Measurements from ENCODE around the gene ADARB2. TPM values are rescaled to one million over a fixed set of nuclear protein-coding genes. Genes with fewer than 3 reads are reported as not detected.

The ADARB2 gene
- total RNA-seq, 1 donor from 2014 or later = not detected

DNA sequence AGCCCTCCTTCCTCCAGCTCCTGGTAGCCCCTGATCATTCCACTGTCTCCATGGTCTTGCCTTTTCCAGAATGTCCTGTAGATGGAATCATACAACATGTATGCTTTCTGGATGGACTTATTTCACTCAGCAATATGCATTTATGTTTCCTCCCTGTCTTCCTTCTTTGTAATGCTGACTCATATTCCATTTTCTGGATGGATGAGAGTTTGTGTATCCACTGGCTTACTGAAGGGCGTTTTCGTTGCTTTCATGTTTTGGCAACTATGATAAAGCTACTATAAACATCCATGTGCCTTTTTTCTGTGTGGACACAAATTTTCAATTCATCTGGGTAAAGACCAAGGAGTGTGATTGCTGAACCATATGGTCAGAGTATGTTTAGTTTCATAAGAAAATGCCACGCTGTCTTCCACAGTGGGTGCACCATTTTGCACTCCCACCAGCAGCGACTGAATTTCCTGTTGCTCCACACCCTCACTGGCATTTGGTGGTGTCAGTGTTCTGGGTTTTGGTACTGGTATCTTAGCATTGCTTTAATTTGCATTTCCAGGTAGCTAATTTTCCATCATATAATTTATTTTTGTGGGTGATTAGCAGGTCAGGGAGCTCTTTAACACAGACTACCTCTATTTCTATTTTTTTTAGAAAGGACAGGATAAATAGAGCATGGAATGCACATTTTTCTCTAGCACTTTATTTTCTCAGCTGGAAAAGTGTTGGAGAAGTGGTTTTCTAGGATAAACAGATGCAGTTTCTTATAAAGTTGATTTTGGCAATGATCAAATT lies 429.0 kb downstream of the ADARB2 start:
- TF ChIP-seq, protein P1, sequence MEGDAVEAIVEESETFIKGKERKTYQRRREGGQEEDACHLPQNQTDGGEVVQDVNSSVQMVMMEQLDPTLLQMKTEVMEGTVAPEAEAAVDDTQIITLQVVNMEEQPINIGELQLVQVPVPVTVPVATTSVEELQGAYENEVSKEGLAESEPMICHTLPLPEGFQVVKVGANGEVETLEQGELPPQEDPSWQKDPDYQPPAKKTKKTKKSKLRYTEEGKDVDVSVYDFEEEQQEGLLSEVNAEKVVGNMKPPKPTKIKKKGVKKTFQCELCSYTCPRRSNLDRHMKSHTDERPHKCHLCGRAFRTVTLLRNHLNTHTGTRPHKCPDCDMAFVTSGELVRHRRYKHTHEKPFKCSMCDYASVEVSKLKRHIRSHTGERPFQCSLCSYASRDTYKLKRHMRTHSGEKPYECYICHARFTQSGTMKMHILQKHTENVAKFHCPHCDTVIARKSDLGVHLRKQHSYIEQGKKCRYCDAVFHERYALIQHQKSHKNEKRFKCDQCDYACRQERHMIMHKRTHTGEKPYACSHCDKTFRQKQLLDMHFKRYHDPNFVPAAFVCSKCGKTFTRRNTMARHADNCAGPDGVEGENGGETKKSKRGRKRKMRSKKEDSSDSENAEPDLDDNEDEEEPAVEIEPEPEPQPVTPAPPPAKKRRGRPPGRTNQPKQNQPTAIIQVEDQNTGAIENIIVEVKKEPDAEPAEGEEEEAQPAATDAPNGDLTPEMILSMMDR (IDR thresholded peaks at IDR 0.05) = no peak
- no peak for DNase-seq (ENCODE audit: low spot score in 2 of 2)
- H3K36me3 ChIP-seq = no peaks in the 10 kb centered on the region
- no peaks in the 10 kb centered on the region for H3K9me3 ChIP-seq
- H3K4me1 ChIP-seq = no peaks in the 10 kb centered on the region
- H3K4me3 ChIP-seq = no peak overlapping the region
- intact Hi-C loops (cut with DNase I) = no loop called here
- H3K27ac ChIP-seq = no peak overlapping the region
- no peaks in the 10 kb centered on the region for H3K27me3 ChIP-seq

DNA sequence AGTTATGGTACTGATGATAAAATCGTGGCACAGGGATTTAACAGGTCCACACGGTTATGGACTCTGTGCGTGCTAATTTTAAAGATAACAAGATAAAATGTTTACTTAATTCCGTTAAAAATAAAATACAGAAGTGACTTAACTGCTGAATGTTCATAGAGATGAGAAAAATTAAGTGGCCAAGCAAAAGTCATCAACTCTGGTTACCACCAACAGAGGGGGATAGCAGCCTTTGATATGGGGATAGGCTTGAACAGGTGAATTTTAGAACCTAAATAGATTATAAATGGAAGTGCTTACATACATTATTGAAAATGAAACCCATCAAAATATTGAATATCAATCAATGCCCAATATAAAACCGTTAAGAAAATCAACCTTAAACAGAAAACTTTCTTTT lies 436.2 kb downstream of the ADARB2 start:
- no peaks in the 10 kb centered on the region for H3K36me3 ChIP-seq
- DNase-seq (ENCODE audit: low spot score in 2 of 2) = no peak
- H3K27ac ChIP-seq = no peak overlapping the region
- H3K4me3 ChIP-seq = no peak overlapping the region
- TF ChIP-seq, protein P1 (IDR thresholded peaks at IDR 0.05) = no peak
- no peaks in the 10 kb centered on the region for H3K4me1 ChIP-seq
- H3K9me3 ChIP-seq = no peaks in the 10 kb centered on the region
- intact Hi-C loops (cut with DNase I) = no loop called here
- H3K27me3 ChIP-seq = no peaks in the 10 kb centered on the region

DNA sequence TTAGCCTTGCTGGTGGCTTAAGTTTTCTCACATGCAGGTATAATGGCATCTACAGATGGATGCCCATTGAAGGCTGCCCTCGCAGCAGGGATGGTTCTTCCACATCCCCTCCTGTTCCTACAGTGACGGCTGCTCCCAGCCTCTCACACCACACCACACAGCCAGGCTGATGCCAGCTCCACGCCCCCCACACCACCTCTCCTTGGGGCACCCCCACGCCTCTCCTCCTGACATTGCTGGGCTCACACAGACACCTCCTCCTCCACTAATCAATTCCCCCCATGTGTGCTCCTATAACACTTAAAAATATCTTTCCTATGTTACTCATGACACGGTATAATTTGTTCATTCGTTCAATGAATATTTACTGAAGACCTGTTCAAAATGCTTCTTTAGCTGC lies 437.1 kb downstream of the ADARB2 start:
- DNase-seq (ENCODE audit: low spot score in 2 of 2) = no peak
- intact Hi-C loops (cut with DNase I) = no loop called here
- no peaks in the 10 kb centered on the region for H3K4me1 ChIP-seq
- no peaks in the 10 kb centered on the region for H3K27me3 ChIP-seq
- H3K27ac ChIP-seq = no peak overlapping the region
- H3K9me3 ChIP-seq = no peaks in the 10 kb centered on the region
- H3K4me3 ChIP-seq = no peak overlapping the region
- TF ChIP-seq, protein P1 (IDR thresholded peaks at IDR 0.05) = no peak
- no peaks in the 10 kb centered on the region for H3K36me3 ChIP-seq

DNA sequence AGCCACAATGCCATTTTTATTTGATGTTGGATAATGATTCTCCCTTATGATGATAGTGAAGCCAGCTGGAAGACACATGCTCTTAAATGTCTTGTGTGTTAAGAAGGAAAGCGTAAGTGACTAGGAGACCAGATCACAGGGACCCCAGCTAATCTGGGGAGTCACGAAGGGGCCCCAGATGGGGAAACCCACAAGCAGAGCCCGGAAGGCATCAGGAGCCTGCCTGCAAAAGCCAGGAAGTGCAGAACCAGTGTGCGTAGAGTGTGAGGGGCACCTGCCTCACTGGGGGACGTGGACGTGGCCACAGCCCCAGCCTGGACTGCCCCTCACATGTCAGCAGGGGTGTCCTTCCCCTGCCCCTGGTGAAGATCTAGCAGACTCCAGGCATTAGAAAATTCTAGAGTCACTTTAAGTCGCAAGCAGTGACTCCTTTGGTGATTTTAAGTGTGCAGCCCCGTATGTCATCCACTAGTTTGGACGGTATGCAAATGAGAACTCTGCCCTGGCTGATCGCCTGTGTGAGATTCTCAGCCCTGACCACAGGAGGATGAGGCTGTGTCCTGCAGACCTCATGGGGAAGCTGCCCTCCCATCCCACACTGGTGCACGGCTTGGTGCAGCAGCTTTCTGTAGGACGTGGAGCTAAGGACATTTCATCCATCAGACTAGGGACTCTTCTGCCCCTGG lies 438.1 kb downstream of the ADARB2 start:
- Histone ChIP-seq H3K27me3 (no peaks in the 10 kb centered on the region), H3K4me1 (no peaks in the 10 kb centered on the region), H3K36me3 (no peaks in the 10 kb centered on the region), H3K9me3 (no peaks in the 10 kb centered on the region), H3K4me3 (no peak overlapping the region), H3K27ac (no peak overlapping the region)
- no peak for DNase-seq (ENCODE audit: low spot score in 2 of 2)
- TF ChIP-seq, protein P1 (IDR thresholded peaks at IDR 0.05) = no peak
- intact Hi-C loops (cut with DNase I) = no loop called here

DNA sequence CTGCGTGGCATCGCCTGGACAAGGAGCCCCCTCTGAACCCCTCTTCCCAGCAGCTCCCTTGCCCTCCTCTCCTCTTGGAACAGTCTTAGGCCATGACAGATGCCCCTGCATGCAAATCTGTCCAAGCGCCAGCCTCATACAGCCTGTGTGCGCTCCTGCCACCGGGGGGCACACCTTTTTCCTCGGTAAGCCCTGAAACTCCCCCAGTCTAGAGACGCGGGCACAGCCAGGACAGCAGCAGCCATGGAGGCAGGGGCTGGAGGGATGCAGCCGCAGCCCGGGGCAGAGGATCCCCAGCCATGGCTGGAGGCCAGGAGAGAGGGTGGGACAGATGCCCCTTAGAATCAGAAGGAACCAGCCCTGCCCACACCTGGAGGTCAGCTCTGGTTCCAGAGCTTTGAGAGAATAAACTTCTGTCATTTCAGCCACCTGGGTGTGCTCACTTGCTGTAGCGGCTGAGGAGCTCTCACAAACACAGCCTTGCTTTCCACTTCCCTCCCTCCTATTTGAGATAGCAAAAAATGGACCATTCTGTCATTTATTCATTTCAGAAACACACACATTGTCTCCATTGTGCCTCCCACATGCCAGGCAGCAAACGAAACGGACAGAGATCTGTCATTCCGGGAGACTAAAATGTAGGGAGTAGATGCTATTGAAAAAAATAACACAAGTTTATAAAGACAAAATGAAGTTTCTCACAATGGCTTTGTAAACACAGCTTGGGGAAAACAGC lies 439.6 kb downstream of the ADARB2 start:
- no peak overlapping the region for H3K27ac ChIP-seq
- DNase-seq (ENCODE audit: low spot score in 2 of 2) = no peak
- no peaks in the 10 kb centered on the region for H3K4me1 ChIP-seq
- no peaks in the 10 kb centered on the region for H3K27me3 ChIP-seq
- no peak overlapping the region for H3K4me3 ChIP-seq
- TF ChIP-seq, protein P1 (IDR thresholded peaks at IDR 0.05) = no peak
- no peaks in the 10 kb centered on the region for H3K36me3 ChIP-seq
- H3K9me3 ChIP-seq = no peaks in the 10 kb centered on the region
- intact Hi-C loops (cut with DNase I) = no loop called here

Data from ascending aorta (tissue), 2 donors.